Ovary (tissue), 9 donors: ENCODE data around the gene YAF2. TPM values are rescaled to one million over a fixed set of nuclear protein-coding genes. Genes with fewer than 3 reads are reported as not detected.

Source experiments
- DNase-seq, 5 donors: peaks; one replicate each; pipeline ENCODE4 v3.0.0-alpha.2; 2019 to 2020
- H3K27ac ChIP-seq, 2 donors: fragments of 200-600 bp; one replicate each; pipeline versions ENCODE4 v1.5.1 to v1.8.0; 2019 to 2022
- H3K27me3 ChIP-seq: fragments of 200-600 bp; one replicate; pipeline ENCODE4 v1.8.0; 2022
- H3K36me3 ChIP-seq: fragments of 200-600 bp; sonication (generic); one replicate; pipeline ENCODE4 v1.5.1; 2019
- H3K4me1 ChIP-seq: one replicate; pipeline ENCODE4 v1.8.1; 2013; ENCODE audit warnings: mild to moderate bottlenecking, moderate library complexity; ENCODE audit not compliant: insufficient read depth
- H3K4me3 ChIP-seq: fragments of 200-600 bp; sonication (generic); one replicate; pipeline ENCODE4 v1.5.1; 2017
- H3K9me3 ChIP-seq, 2 donors: fragments of 200-600 bp in 1 of 2; sonication (generic) in 1 of 2; one replicate each; pipeline versions ENCODE4 v1.5.1 to v1.8.1; 2013 to 2019; ENCODE audit warnings: mild to moderate bottlenecking in 1 of 2, moderate library complexity in 1 of 2
- EP300 ChIP-seq: sonication (generic); formaldehyde crosslinking; IDR thresholded peaks from one replicate; pipeline ENCODE4 v1.6.1; 2017; ENCODE audit warnings: antibody characterized with exemption
- POLR2A ChIP-seq: fragments of 450-650 bp; IDR thresholded peaks from one replicate; pipeline ENCODE4 v1.6.1; 2017; ENCODE audit warnings: antibody characterized with exemption, mild to moderate bottlenecking, moderate library complexity
- WGBS, 3 donors: extraction: QIAGEN DNeasy Blood & Tissue Kit in 1 of 3; methylation state at CpG; one replicate each; pipeline versions ENCODE4 v1.1.5 to v1.1.7; 2013 to 2017; 5-methylcytosine and 5-hydroxymethylcytosine counted together
- intact Hi-C, 4 donors: fragments of 100-400 bp; cut with DNase I; formaldehyde crosslinking; loops; one replicate each; pipeline versions ENCODE4 v1.11.0 to v1.15.1; 2022 to 2023
- polyA plus RNA-seq, 2 donors: library from polyadenylated mRNA; stranded (reverse); fragments of 200-250 nt in 1 of 2; fragments of 350-450 nt in 1 of 2; fragmentation: Illumina TruSeq in 1 of 2; extraction: RNeasy Lipid Tissue Mini Kit (QIAGEN cat#74804) in 1 of 2; gene quantifications; one replicate each; pipeline ENCODE4 v1.2.3, GENCODE V29; 2013 to 2014
- total RNA-seq, 7 donors: library from RNA; depleted of rRNA in 2 of 7; stranded (reverse); fragments of >200 nt in 2 of 7; fragmentation: NEBNext Ultra II Directional in 3 of 7; extraction: Animal tissue kit (Norgen Biotek cat#: 25700) in 3 of 7; gene quantifications; one replicate each; pipeline versions ENCODE4 v1.1.0 to v1.2.4, GENCODE V29; 2016 to 2023
- TF ChIP-seq, protein P1 (sequence below), 3 donors: fragments of 450-650 bp in 2 of 3; fragments of 200-600 bp in 1 of 3; IDR thresholded peaks; one replicate each; pipeline versions ENCODE4 v1.5.1 to v1.8.0; 2016 to 2022; ENCODE audit warnings: antibody characterized with exemption in 3 of 3, mild to moderate bottlenecking in 1 of 3
- donor health status: DM: no; HTN: no; CAD: no; lungs with moderate emphysema.
- donor health status: DM: no; HTN: no; CAD: no.
- donor health status: Bipolar disorder and iron deficiency.
- donor health status: DM: yes; HTN: yes; CAD: no.
- donor health status: DM: no; HTN: no; CAD: no.
- donor health status: DM: yes; HTN: yes; CAD: no.

Gene YAF2
- total and polyA plus RNA-seq, 9 donors: 14.3 to 47.7 (median 35.1) TPM

- no peak for DNase-seq
- H3K36me3 ChIP-seq: no peaks in the 10 kb centered on the region
- H3K4me1 ChIP-seq: peaks cover 2% of the 10 kb centered on the region
- no peak overlapping the region for H3K4me3 ChIP-seq
- H3K9me3 ChIP-seq: no peaks in the 10 kb centered on the region
- intact Hi-C loops: no loop called here
- TF ChIP-seq EP300 (no peak), POLR2A (no peak)
- TF ChIP-seq, protein P1, sequence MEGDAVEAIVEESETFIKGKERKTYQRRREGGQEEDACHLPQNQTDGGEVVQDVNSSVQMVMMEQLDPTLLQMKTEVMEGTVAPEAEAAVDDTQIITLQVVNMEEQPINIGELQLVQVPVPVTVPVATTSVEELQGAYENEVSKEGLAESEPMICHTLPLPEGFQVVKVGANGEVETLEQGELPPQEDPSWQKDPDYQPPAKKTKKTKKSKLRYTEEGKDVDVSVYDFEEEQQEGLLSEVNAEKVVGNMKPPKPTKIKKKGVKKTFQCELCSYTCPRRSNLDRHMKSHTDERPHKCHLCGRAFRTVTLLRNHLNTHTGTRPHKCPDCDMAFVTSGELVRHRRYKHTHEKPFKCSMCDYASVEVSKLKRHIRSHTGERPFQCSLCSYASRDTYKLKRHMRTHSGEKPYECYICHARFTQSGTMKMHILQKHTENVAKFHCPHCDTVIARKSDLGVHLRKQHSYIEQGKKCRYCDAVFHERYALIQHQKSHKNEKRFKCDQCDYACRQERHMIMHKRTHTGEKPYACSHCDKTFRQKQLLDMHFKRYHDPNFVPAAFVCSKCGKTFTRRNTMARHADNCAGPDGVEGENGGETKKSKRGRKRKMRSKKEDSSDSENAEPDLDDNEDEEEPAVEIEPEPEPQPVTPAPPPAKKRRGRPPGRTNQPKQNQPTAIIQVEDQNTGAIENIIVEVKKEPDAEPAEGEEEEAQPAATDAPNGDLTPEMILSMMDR (IDR thresholded peaks at IDR 0.05): no peak
- WGBS, 3 donors: 92 to 94% (median 94%) methylated on average over 11 of the region's 11 CpGs
- no peak overlapping the region for H3K27ac ChIP-seq
- no peaks in the 10 kb centered on the region for H3K27me3 ChIP-seq
Observed at GRCh38 chr12:42240131-42240750, 2.2 kb upstream of the YAF2 start.

DNA sequence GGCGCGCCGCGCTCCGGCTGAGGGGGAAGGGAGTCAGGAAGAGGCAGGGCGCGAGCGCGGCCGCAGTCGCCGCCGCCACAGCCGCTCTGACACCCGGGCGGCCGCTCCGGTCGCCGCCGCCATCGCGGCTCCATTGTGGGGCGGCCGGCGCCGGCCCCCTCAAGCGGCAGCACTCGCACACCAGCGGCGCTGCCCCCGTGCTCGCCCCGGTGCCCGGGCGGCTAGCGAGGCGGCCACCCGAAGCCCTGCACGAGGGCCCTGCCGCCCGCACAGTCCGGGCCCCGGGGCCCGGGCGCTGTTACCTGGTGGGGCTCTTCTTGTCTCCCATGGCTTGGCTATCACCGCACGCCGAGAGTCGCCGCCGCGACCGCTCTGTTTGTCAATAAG, 202 bp downstream of the YAF2 start:
- H3K4me1 ChIP-seq: peaks cover 5% of the 10 kb centered on the region
- H3K27me3 ChIP-seq: no peaks in the 10 kb centered on the region
- DNase-seq: no peak
- intact Hi-C loops: loop anchor here in 2 of 4 donors (10.0 kb wide), 1 partner anchor 87 kb away; the partner anchor contains the start of genes PPHLN1 (in 2 of the 2) and ZCRB1 (in 2 of the 2)
- peak overlapping the region; percentile 64 for H3K4me3 ChIP-seq
- peak overlapping the region; percentile 90 to 91 for H3K27ac ChIP-seq
- no peak for TF ChIP-seq EP300
- TF ChIP-seq, protein P1 (IDR thresholded peaks at IDR 0.05): no peak
- no peaks in the 10 kb centered on the region for H3K9me3 ChIP-seq
- no peaks in the 10 kb centered on the region for H3K36me3 ChIP-seq
- WGBS, 3 donors: 0% methylated on average over 25 to 54 of the region's 54 CpGs

GRCh38 chr12:42237052-42237852, 796 bp downstream of the YAF2 start:
- DNase-seq: peak; percentile 61 to 77 (median 72)
- H3K27me3 ChIP-seq: no peaks in the 10 kb centered on the region
- peak overlapping the region; percentile 90 to 91 for H3K27ac ChIP-seq
- H3K36me3 ChIP-seq: no peaks in the 10 kb centered on the region
- H3K4me3 ChIP-seq: peak overlapping the region; percentile 64
- 0 to 1% (median 1%) methylated on average over 28 to 56 of the region's 56 CpGs for WGBS, 3 donors
- TF ChIP-seq, protein P1 (IDR thresholded peaks at IDR 0.05): peak in 2 of 3 donors; percentile 37 to 48
- no peak for TF ChIP-seq EP300
- no peaks in the 10 kb centered on the region for H3K9me3 ChIP-seq
- H3K4me1 ChIP-seq: peaks cover 5% of the 10 kb centered on the region
- intact Hi-C loops: loop anchor here in 2 of 4 donors (10.0 kb wide), 1 partner anchor 88 kb away; the partner anchor contains the start of genes PPHLN1 (in 2 of the 2) and ZCRB1 (in 2 of the 2)

GRCh38 chr12:42236017-42236416, 2.0 kb downstream of the YAF2 start:
- Histone ChIP-seq H3K9me3 (no peaks in the 10 kb centered on the region), H3K36me3 (no peaks in the 10 kb centered on the region), H3K27ac (peak overlapping the region in 1 of 2 donors; percentile 60), H3K4me1 (peaks cover 5% of the 10 kb centered on the region), H3K4me3 (no peak overlapping the region), H3K27me3 (no peaks in the 10 kb centered on the region)
- WGBS, 3 donors: 12 to 21% (median 13%) methylated on average over 4 of the region's 4 CpGs
- intact Hi-C loops: loop anchor here in 2 of 4 donors (10.0 kb wide), 1 partner anchor 89 kb away; the partner anchor contains the start of genes PPHLN1 (in 2 of the 2) and ZCRB1 (in 2 of the 2)
- no peak for DNase-seq
- no peak for TF ChIP-seq POLR2A
- TF ChIP-seq, protein P1 (IDR thresholded peaks at IDR 0.05): no peak
- TF ChIP-seq EP300: no peak
